HL-60 (cell line): Measurements from ENCODE around the gene KLK10.

ENCODE experiments used
- DNase-seq, 2 experiments: peaks; one replicate each; pipeline ENCODE4 v3.0.0-alpha.2; 2010 to 2020; ENCODE audit warnings: low read depth in 1 of 2, low spot score in 1 of 2
- H3K27ac ChIP-seq: fragments of 250-450 bp; sonication (Bioruptor Pico); replicated peaks from 2 replicates; pipeline ENCODE4 v1.5.1; 2020; ENCODE audit warnings: mild to moderate bottlenecking, moderate library complexity
- H3K27me3 ChIP-seq: fragments of 250-450 bp; sonication (Bioruptor Pico); 2 replicates; pipeline ENCODE4 v1.5.1; 2021; ENCODE audit warnings: mild to moderate bottlenecking, moderate library complexity; ENCODE audit not compliant: insufficient read depth, poor library complexity, severe bottlenecking
- H3K4me3 ChIP-seq: replicated peaks from 2 replicates; pipeline ENCODE4 v1.5.1; 2011; ENCODE audit warnings: mild to moderate bottlenecking, control low read depth, low read length; ENCODE audit not compliant: insufficient read depth
- CTCF ChIP-seq: IDR thresholded peaks from one replicate; pipeline ENCODE4 v1.5.1; 2011; ENCODE audit warnings: low read length, control low read depth, inconsistent platforms; ENCODE audit not compliant: insufficient read depth
- GABPA ChIP-seq: IDR thresholded peaks from 2 replicates; pipeline ENCODE4 v1.6.1; 2012; ENCODE audit warnings: low read depth
- POLR2AphosphoS5 ChIP-seq: IDR thresholded peaks from 2 replicates; pipeline ENCODE4 v1.6.1; 2012; ENCODE audit warnings: low read depth
- REST ChIP-seq: IDR thresholded peaks from 2 replicates; pipeline ENCODE4 v1.6.1; 2012; ENCODE audit warnings: low read depth; ENCODE audit not compliant: insufficient replicate concordance
- SPI1 ChIP-seq: IDR thresholded peaks from 2 replicates; pipeline ENCODE4 v1.6.1; 2012; ENCODE audit warnings: low read depth, mild to moderate bottlenecking, borderline replicate concordance

The KLK10 gene

GRCh38 chr19:51015691-51016267 lies 3.7 kb downstream of the KLK10 start:
- TF ChIP-seq CTCF (no peak), POLR2AphosphoS5 (no peak), SPI1 (no peak), REST (no peak), GABPA (no peak)
- Histone ChIP-seq H3K27me3 (peaks cover 35% of the 10 kb centered on the region), H3K27ac (no peak overlapping the region), H3K4me3 (no peak overlapping the region)
- no peak for DNase-seq

- DNase-seq: no peak
- Histone ChIP-seq H3K27ac (no peak overlapping the region), H3K27me3 (peaks cover 26% of the 10 kb centered on the region), H3K4me3 (no peak overlapping the region)
- TF ChIP-seq CTCF: no peak
- no peak for TF ChIP-seq REST
- no peak for TF ChIP-seq POLR2AphosphoS5
- TF ChIP-seq SPI1: no peak
- no peak for TF ChIP-seq GABPA
Measured at GRCh38 chr19:51014242-51014641, 5.3 kb downstream of the KLK10 start.

GRCh38 chr19:51012661-51013190 lies 6.8 kb downstream of the KLK10 start:
- no peak overlapping the region for H3K27ac ChIP-seq
- TF ChIP-seq REST: no peak
- TF ChIP-seq GABPA: no peak
- TF ChIP-seq CTCF: no peak
- TF ChIP-seq POLR2AphosphoS5: no peak
- no peak for TF ChIP-seq SPI1
- H3K4me3 ChIP-seq: no peak overlapping the region
- H3K27me3 ChIP-seq: peaks cover 14% of the 10 kb centered on the region
- DNase-seq: no peak
